ENCODE data around the gene ABHD15. TPM values are rescaled to one million over a fixed set of nuclear protein-coding genes. Genes with fewer than 3 reads are reported as not detected.

ABHD15 gene
- total RNA-seq, result 10 to 100 TPM; 17.9 to 18.0 TPM

- CTCF ChIA-PET, result interaction anchor here (0.6 to 6.4 kb wide), 12 partner anchors 11 to 365 kb away, joined by 3 to 45 read pairs (median 4); no protein-coding TSS in a partner anchor
Measured at GRCh38 chr17:29566473-29567303, at the start of gene ABHD15. ABHD15 (minus strand) TSS chr17:29567037; CDS start chr17:29566966, 71 bp downstream.

DNA sequence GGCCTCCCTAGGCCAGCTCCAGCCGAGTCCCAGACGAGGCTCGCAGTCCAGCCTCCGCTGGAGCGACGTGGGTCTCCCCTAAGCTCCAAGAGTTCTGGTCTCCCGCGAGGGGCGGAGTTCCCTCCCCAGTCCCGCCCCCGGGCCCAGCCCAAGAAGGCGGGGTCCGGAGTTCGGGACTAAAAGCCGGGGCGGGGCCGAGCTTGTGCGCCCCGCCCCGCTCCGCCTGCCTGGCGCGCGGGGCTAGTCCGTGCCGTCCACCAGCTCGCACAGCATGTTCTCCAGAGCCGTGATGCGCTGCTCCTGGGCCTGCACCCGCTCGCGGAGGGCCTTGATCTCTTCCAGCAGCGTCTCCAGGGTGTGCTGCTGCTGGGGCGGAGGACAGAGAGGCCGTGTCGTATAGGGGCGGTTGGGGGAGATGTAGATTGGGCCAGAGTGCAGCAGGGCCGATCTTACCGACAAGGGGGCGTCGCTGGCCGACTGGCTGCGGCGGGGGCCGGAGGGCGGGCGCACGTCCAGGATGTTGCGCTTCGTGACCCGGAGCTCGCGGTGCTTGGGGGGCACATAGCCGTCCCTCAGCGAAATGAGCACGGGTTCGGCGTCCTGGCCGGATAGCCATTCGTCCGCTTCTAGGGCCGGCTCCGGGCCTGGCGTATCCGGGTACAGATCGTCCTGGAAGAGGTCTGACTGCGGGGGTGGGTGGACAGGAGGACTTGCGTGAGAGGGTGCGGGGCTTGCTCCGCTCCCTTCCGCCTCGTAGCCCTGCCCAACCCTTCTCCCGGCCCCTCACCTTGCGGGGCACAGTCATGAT, 48.9 kb upstream of the ABHD15 start:
- ChIA-PET CTCF (interaction anchor here (0.9 to 6.1 kb wide), 12 partner anchors 10 to 163 kb away, joined by 3 to 97 read pairs (median 13); partner anchors contain the start of genes ABHD15, ANKRD13B and TP53I13), POLR2A (interaction anchor here (0.5 to 2.1 kb wide), 7 partner anchors 23 to 83 kb away, joined by 3 to 11 read pairs (median 4); partner anchors contain the start of genes ABHD15, ANKRD13B and TP53I13)

More at GRCh38 chr17:29566473-29567303, at the start of gene ABHD15:
- POLR2A ChIA-PET, result interaction anchor here (0.8 to 2.3 kb wide), 11 partner anchors 11 to 272 kb away, joined by 3 to 9 read pairs (median 4); partner anchors contain the start of genes ANKRD13B and NUFIP2

DNA sequence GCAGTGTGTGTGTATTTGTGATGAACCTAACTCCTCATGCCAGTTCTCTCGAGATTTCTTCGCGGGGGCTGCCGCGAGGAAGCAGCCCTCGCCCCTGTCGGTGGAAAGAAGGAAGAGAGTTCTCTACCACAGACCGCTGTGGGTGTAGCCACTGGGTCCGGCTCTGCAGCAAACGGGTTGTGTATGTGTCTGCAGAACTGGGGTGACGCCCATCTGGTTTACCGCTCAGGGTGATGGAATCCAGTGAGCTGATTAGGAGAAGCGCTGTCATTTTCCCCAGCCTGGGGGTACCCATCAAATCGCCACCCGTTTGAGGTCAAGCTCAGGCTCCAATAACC, 48.2 kb upstream of the ABHD15 start:
- CTCF ChIA-PET, result interaction anchor here (0.9 to 6.1 kb wide), 10 partner anchors 10 to 164 kb away, joined by 3 to 97 read pairs (median 16); partner anchors contain the start of genes ABHD15, ANKRD13B and TP53I13
- POLR2A ChIA-PET, result interaction anchor here (0.5 to 1.0 kb wide), 5 partner anchors 23 to 84 kb away, joined by 3 to 8 read pairs (median 3); partner anchors contain the start of gene ANKRD13B

GRCh38 chr17:29614349-29615047, 47.7 kb upstream of the ABHD15 start:
- ChIA-PET CTCF (interaction anchor here (0.6 to 6.1 kb wide), 9 partner anchors 14 to 167 kb away, joined by 3 to 97 read pairs (median 4); partner anchors contain the start of genes ABHD15, ANKRD13B and TP53I13), POLR2A (interaction anchor here (0.7 to 1.0 kb wide), 2 partner anchors 27 to 45 kb away, joined by 3 read pairs; no protein-coding TSS in a partner anchor)

DNA sequence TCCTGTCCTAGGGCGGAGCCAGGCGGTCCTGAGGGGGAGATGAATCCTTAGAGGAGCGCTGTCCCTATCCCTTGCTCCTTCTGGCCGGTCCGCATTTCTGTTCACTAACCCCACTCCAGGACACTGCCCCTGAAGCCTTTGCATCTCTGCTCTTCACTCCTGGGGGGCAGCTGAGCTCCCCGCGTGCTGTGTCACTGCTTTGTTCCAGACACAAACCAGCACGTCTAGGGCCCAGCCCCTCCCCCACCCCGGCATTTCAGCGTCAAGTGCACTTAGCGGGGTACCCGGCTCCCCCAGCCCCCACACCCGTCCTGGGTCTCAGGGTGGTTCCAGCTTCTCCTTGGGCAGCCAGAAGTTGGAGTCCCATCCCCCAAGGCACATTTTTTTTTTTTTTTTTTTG, 47.0 kb upstream of the ABHD15 start:
- ChIA-PET POLR2A (interaction anchor here (0.5 to 1.0 kb wide), 3 partner anchors 20 to 153 kb away, joined by 3 to 5 read pairs (median 3); no protein-coding TSS in a partner anchor), CTCF (interaction anchor here (0.8 to 6.1 kb wide), 7 partner anchors 15 to 146 kb away, joined by 3 to 97 read pairs (median 4); partner anchors contain the start of gene ANKRD13B)

DNA sequence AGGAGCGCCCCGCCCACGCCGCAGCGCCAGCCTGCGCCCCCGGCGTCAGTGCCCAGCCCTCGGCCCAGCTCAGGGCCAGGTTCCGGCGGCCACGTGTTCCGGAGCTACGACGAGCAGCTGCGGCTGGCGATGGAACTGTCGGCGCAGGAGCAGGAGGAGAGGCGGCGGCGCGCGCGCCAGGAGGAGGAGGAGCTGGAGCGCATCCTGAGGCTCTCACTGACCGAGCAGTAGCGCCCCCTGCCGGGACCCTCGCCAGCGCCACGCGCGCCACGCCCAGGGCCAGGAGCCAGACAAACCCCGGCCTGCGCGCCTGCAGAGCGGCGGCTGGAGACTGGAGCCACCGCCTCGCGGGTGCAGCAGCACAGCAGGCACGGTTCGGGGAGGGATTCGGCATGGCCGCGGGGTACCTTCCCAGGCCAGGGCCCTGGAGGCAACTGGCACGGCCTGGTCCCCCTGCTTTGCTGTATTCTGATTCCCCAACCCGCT, 46.6 kb upstream of the ABHD15 start:
- CTCF ChIA-PET, result interaction anchor here (0.5 to 6.1 kb wide), 8 partner anchors 16 to 147 kb away, joined by 3 to 97 read pairs (median 4); partner anchors contain the start of gene ANKRD13B
- POLR2A ChIA-PET, result interaction anchor here (0.5 to 1.0 kb wide), 5 partner anchors 20 to 153 kb away, joined by 3 to 7 read pairs (median 3); no protein-coding TSS in a partner anchor

DNA sequence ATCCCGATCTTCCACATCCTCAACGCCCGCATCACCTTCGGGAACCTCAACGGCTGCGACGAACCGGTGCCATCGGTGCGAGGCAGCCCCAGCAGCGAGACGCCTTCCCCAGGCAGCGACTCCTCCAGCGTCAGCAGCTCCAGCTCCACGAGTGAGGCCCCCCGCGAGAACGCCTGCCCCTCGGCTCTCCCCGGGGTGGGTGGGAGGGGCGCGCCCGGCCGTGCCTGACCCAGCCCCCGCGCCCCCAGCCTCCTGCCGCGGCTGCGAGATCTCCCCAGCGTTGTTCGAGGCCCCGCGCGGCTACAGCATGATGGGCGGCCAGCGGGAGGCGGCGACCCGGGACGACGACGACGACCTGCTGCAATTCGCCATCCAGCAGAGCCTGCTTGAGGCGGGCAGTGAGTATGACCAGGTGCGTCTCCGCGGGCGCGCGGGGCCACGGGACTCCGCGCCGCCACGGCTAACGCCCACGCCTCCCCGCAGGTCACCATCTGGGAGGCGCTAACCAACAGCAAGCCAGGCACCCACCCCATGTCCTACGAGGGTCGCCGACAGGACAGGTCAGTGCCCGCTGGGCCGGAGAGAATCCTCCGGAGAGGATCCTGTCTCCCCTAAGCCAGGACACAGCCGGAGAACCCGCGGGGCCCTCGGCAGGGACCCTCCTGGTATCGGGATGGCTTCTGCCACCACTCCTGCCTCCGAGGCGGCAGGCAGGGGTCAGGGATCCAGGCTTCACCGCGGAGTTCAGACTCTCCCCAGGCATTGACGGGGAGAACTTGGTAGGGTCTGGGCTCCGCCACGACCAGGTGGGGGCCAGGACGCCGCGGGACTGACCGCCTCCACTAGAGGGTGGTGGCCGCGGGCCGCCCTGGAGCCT, 45.8 kb upstream of the ABHD15 start:
- ChIA-PET CTCF (interaction anchor here (0.5 to 6.1 kb wide), 8 partner anchors 16 to 148 kb away, joined by 3 to 97 read pairs (median 4); partner anchors contain the start of gene ANKRD13B), POLR2A (interaction anchor here (0.6 to 1.0 kb wide), 4 partner anchors 19 to 100 kb away, joined by 3 to 7 read pairs (median 4); no protein-coding TSS in a partner anchor)

GRCh38 chr17:29612094-29612403, 45.2 kb upstream of the ABHD15 start:
- CTCF ChIA-PET, result interaction anchor here (0.6 to 0.9 kb wide), 2 partner anchors 20 to 21 kb away, joined by 3 to 5 read pairs; no protein-coding TSS in a partner anchor
- POLR2A ChIA-PET, result interaction anchor here (1.0 kb wide), 1 partner anchor 24 kb away, joined by 3 read pairs; no protein-coding TSS in a partner anchor

DNA sequence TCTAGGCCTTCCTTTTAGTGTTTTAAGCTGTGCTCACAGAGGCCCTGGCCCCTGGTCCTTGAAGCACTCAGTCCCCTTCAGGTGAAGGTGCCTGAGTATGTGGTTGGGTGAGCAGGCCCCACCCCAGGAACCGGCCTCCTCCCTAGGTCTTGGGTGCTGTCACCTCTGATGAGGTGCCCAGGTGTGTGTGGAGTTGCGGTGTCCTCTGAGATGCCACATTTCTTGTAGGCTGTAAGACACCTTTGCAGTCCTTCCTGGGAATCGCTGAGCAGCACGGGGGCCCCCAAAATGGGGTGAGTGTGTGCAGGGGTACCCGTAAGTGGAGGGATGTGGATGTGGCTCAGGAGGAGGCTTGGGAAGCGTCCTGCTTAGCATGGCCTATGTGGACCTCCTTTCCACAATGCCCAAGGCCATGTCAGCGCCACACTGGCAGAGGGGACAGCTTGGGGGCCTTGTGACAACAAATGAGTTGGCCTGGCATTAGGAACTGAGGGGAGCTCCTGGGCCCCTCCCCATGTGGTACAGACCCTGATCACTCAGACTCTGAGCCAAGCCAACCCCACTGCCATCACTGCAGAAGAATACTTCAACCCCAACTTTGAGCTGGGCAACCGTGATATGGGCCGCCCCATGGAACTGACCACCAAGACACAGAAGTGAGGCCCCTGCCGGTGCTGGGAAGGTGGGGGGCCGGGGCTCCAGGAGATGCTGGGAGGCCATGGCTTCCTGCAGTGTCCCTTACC, 44.7 kb upstream of the ABHD15 start:
- CTCF ChIA-PET, result interaction anchor here (0.6 to 0.9 kb wide), 2 partner anchors 20 to 21 kb away, joined by 3 to 5 read pairs; no protein-coding TSS in a partner anchor
- POLR2A ChIA-PET, result interaction anchor here (1.0 kb wide), 1 partner anchor 24 kb away, joined by 3 read pairs; no protein-coding TSS in a partner anchor

DNA sequence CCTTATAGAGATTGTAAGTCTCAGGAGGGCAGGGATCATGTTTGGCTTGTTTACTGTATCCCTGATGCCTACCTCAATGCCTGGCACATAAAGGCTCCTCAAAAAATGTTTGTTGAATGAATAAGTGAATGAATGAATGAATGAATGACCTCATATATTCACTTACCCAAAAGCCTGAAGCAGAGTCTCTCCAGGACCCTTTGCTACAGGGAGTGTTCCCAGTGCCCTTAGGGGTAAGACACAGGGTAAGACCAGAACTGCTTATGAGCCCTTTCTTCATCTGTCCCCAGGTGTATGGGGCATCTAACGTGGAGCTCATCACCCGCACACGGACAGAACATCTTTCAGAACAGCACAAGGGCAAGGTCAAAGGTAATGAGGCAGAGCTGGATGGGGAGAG, 43.6 kb upstream of the ABHD15 start:
- ChIA-PET CTCF (interaction anchor here (1.0 kb wide), 1 partner anchor 18 kb away, joined by 6 read pairs; the partner anchor contains the start of gene ANKRD13B), POLR2A (no interaction called here)

- POLR2A ChIA-PET, result interaction anchor here (0.6 kb wide), 1 partner anchor 17 kb away, joined by 3 read pairs; no protein-coding TSS in a partner anchor
- CTCF ChIA-PET, result interaction anchor here (0.6 to 1.3 kb wide), 3 partner anchors 9 to 170 kb away, joined by 3 to 9 read pairs (median 3); no protein-coding TSS in a partner anchor
Measured at GRCh38 chr17:29608986-29609385, 42.1 kb upstream of the ABHD15 start.

DNA sequence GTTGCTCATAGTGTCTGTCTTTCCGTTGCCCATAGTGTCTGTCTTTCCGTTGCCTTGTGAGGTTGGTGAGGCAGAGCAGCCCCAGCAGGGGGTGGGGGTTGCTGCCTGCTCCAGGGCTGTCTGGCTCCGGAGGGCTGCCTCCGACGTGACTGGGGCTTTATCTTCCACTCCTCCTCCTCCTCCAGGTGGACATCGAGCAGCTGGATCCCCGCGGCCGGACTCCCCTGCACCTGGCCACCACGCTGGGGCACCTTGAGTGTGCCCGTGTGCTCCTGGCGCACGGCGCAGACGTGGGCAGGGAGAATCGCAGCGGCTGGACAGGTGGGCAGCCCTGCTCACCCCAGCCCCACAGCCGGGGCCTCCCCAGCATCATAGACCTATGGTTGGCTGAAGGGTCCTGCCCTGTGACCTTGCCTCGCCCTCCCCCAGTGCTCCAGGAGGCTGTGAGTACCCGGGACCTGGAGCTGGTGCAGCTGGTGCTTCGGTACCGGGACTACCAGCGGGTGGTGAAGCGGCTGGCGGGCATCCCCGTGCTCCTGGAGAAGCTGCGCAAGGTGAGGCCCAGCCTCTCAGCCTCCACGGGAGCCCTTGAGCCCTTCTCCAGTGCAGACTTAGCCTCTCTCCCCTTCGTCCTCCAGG, 40.8 kb upstream of the ABHD15 start:
- ChIA-PET CTCF (interaction anchor here (1.1 to 1.3 kb wide), 3 partner anchors 10 to 20 kb away, joined by 3 to 9 read pairs (median 3); no protein-coding TSS in a partner anchor), POLR2A (no interaction called here)

DNA sequence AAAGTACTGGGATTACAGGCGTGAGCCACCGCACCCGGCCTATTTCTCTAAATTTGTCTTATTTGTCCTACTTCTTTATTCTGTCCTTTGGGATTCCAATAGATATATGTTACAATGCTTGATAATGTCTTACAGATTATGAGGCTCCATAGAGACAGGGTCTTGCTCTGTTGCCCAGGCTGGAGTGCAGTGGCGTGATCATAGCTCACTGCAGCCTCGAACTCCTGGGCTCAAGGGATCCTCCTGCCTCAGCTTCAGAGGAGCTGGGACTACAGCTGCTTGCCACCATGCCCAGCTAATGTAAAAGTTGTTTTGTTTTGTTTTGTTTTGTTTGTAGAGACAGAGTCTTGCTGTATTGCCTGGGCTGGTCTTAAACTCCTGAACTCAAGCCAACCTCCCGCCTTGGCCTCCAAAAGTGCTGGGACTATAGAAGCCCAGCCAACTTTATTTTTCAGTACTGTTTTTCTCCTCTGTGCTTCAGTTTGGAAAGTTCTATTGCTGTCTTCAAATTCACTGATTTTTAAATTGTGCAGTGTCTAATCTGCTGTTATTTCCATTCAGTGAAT, 36.4 kb upstream of the ABHD15 start:
- ChIA-PET CTCF (no interaction called here), POLR2A (no interaction called here)

DNA sequence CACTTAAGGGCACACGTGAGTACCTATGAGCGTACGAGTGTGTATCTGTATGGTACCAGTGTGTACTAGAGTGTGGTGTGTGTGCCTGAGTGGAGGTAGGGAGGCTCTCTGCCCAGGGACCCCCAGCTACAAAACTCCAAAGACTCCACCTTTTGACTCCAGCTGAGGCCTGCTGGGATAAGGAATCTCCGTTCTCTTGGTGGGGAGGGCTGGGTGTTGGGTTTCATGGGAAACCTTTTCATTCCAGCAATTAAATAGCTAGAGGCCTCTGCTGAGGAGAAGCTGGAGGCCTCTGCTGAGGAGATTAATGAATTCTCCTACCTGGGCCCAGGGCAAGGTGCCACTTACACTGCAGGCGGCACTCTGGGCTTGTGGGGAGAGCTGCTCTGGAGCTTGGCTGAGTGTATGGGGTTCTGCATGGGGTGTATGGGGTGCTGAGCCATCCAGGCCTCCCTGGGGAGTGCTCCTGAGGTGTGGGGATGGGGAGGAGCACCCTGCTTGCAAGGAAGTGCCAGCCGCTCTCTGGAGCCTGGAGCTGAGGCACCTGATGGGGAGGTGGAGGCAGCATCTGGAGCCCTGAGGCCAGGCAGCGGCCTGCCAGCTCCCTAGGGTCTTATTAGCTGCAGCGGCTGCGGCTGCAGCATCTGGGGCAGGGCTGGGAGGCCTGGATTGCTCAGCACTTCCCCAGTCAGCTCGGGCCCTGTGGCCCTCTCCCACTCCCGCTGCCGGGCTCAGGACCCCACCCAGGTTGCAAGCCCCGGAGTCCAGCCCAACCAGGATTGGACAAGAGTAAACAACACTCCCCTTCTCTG, 30.7 kb upstream of the ABHD15 start:
- CTCF ChIA-PET, result interaction anchor here (1.1 to 2.9 kb wide), 3 partner anchors 16 to 29 kb away, joined by 3 to 12 read pairs (median 4); partner anchors contain the start of gene TP53I13
- POLR2A ChIA-PET, result no interaction called here
